CD4-positive, alpha-beta T cell (primary cell): Measurements from ENCODE around the gene AXIN1. TPM values are rescaled to one million over a fixed set of nuclear protein-coding genes. Genes with fewer than 3 reads are reported as not detected.
"Not testable (repeated sequence)": the region's sequence is repeated elsewhere in the genome, so short reads cannot be mapped to it uniquely, and the experiment has no call there.

Source experiments
- ATAC-seq: fragments of 200-7000 bp; cut with Tn5 transposase; one replicate; pipeline ENCODE4 v1.10.0; 2022; ENCODE audit warnings: mild to moderate bottlenecking; ENCODE audit not compliant: poor library complexity
- CTCF ChIA-PET: fragments of 350-600 bp; sonication (Branson Sonifier 250); formaldehyde crosslinking; loops from one replicate; lab custom pipeline; 2021; ENCODE audit warnings: antibody characterized with exemption, inconsistent platforms; lab: Charles Lee
- POLR2A ChIA-PET: fragments of 350-600 bp; sonication (Branson Sonifier 250); formaldehyde crosslinking; loops from one replicate; lab custom pipeline; 2021; ENCODE audit warnings: antibody characterized with exemption, inconsistent platforms; lab: Charles Lee
- DNase-seq, 14 experiments: peaks; one replicate each; pipeline ENCODE4 v3.0.0-alpha.2; 2013 to 2020; ENCODE audit warnings: mixed read lengths in 2 of 14
- H3K27ac ChIP-seq, 2 donors: one replicate each; pipeline versions ENCODE4 v1.5.1 to v1.7.0; 2013; ENCODE audit warnings: low read length in 2 of 2, low read depth in 1 of 2, mild to moderate bottlenecking in 1 of 2
- H3K27me3 ChIP-seq, 2 experiments: 1 replicate in 1 of 2; 2 replicates in 1 of 2; pipeline versions ENCODE4 v1.6.1 to v1.7.0; 2013; ENCODE audit warnings: low read length in 2 of 2, control low read depth in 1 of 2, mild to moderate bottlenecking in 1 of 2, moderate library complexity in 1 of 2; ENCODE audit not compliant: insufficient read depth in 2 of 2, control insufficient read depth in 1 of 2
- H3K36me3 ChIP-seq: one replicate; pipeline ENCODE4 v1.6.1; 2013; ENCODE audit warnings: low read length, control low read depth; ENCODE audit not compliant: insufficient read depth
- H3K4me1 ChIP-seq: one replicate; pipeline ENCODE4 v1.6.1; 2013; ENCODE audit warnings: low read length, control low read depth; ENCODE audit not compliant: insufficient read depth
- H3K4me3 ChIP-seq: one replicate; pipeline ENCODE4 v1.5.1; 2013; ENCODE audit warnings: mild to moderate bottlenecking, low read length, moderate library complexity
- H3K9me3 ChIP-seq, 2 experiments: 1 replicate in 1 of 2; 2 replicates in 1 of 2; pipeline versions ENCODE4 v1.6.1 to v1.7.0; 2013; ENCODE audit warnings: low read length in 2 of 2, mild to moderate bottlenecking in 2 of 2, control low read depth in 1 of 2, moderate library complexity in 1 of 2; ENCODE audit not compliant: control insufficient read depth in 1 of 2, insufficient read depth in 1 of 2
- H3K27ac Mint-ChIP-seq: one replicate; pipeline ENCODE4 v1.8.0; 2020; ENCODE audit warnings: mixed read lengths
- H3K27me3 Mint-ChIP-seq: one replicate; pipeline ENCODE4 v1.8.0; 2021; ENCODE audit warnings: mixed read lengths
- H3K36me3 Mint-ChIP-seq: one replicate; pipeline ENCODE4 v1.8.0; 2021; ENCODE audit warnings: low read depth, mixed read lengths
- H3K4me1 Mint-ChIP-seq: one replicate; pipeline ENCODE4 v1.8.0; 2021; ENCODE audit warnings: low read depth, mixed read lengths
- H3K4me3 Mint-ChIP-seq: one replicate; pipeline ENCODE4 v1.8.0; 2020; ENCODE audit warnings: mild to moderate bottlenecking, mixed read lengths
- H3K9me3 Mint-ChIP-seq: one replicate; pipeline ENCODE4 v1.8.0; 2020; ENCODE audit warnings: mixed read lengths
- intact Hi-C, 2 experiments: fragments of 100-400 bp; cut with DNase I in 1 of 2; cut with micrococcal nuclease in 1 of 2; formaldehyde crosslinking; loops; one replicate each; pipeline versions ENCODE4 v1.15.1 to v1.9.0; 2023 to 2025; cut with DNase I, micrococcal nuclease
- total RNA-seq, 174 experiments: library from RNA in 2 of 174; stranded (reverse) in 2 of 174; gene quantifications; one replicate each; pipeline ENCODE4 v1.2.3 and lab custom pipeline; 2021 to 2026
- TF ChIP-seq, protein P1 (sequence below): fragments of 200-600 bp; IDR thresholded peaks from one replicate; pipeline ENCODE4 v1.8.0; 2022; ENCODE audit warnings: antibody characterized with exemption, mild to moderate bottlenecking

Gene AXIN1
- total RNA-seq, 2 experiments from 2014 or later: 24.7 to 26.3 TPM

DNA sequence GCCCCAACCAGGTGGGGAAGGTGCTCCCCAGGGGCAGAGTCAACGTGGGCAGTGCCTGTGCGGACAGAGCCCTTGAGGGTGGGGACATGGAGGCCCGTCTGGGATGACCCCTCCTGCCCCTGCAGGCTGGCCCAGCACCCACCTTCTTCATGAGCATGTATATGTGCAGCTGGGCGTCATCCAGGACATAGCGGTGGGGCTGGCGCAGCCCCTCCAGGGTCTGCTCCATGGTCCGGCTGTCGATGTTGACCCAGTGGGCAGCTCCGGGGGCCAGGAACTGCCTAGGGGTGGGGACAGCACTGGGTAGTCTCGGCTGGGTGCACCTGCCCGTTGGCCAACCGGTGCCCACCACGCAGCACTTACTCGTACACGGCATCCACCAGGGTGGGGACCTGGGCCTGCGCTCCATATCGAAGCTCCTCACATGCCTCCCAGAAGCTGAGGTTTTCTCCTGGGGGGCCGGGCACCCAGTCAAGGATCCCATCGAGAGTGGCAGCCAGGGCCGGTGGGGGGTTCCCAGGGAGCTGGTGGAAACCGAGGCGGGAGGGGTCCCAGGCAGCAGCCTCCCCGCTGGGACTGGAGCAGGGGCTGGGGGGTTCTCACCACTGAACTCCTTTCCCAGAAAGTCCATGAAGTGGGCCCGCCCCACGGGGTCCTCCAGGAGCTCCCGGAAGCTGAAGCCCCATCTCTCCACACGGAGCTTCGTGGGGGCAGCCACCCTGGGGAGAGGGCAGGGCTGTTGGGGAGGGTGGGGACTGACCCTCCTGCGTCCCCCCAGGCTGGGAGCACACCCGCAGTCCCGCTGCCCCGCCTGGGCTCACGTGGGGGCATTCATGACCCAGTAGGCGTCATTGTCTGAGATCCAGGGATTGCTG is 81.9 kb downstream of the AXIN1 start:
- CTCF ChIA-PET: interaction anchor here (0.6 kb wide), 1 partner anchor 62 kb away, joined by 3 read pairs; no protein-coding TSS in a partner anchor
- Histone ChIP-seq H3K4me3 (no peak overlapping the region), H3K36me3 (no peaks in the 10 kb centered on the region), H3K27ac (no peak overlapping the region), H3K27me3 (peaks cover 7 to 11% of the 10 kb centered on the region in 2 experiments), H3K4me1 (peaks cover 10% of the 10 kb centered on the region), H3K9me3 (peaks cover 0 to 3% of the 10 kb centered on the region in 2 experiments)
- intact Hi-C loops: no loop called here
- DNase-seq (no peak), ATAC-seq (no peak)
- Mint-ChIP-seq H3K27ac (no peak overlapping the region), H3K4me1 (no peaks in the 10 kb centered on the region), H3K27me3 (peaks cover 9% of the 10 kb centered on the region), H3K36me3 (peaks cover 7% of the 10 kb centered on the region), H3K9me3 (no peaks in the 10 kb centered on the region), H3K4me3 (no peak overlapping the region)
- TF ChIP-seq, protein P1, sequence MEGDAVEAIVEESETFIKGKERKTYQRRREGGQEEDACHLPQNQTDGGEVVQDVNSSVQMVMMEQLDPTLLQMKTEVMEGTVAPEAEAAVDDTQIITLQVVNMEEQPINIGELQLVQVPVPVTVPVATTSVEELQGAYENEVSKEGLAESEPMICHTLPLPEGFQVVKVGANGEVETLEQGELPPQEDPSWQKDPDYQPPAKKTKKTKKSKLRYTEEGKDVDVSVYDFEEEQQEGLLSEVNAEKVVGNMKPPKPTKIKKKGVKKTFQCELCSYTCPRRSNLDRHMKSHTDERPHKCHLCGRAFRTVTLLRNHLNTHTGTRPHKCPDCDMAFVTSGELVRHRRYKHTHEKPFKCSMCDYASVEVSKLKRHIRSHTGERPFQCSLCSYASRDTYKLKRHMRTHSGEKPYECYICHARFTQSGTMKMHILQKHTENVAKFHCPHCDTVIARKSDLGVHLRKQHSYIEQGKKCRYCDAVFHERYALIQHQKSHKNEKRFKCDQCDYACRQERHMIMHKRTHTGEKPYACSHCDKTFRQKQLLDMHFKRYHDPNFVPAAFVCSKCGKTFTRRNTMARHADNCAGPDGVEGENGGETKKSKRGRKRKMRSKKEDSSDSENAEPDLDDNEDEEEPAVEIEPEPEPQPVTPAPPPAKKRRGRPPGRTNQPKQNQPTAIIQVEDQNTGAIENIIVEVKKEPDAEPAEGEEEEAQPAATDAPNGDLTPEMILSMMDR: no peak
- POLR2A ChIA-PET: no interaction called here

DNA sequence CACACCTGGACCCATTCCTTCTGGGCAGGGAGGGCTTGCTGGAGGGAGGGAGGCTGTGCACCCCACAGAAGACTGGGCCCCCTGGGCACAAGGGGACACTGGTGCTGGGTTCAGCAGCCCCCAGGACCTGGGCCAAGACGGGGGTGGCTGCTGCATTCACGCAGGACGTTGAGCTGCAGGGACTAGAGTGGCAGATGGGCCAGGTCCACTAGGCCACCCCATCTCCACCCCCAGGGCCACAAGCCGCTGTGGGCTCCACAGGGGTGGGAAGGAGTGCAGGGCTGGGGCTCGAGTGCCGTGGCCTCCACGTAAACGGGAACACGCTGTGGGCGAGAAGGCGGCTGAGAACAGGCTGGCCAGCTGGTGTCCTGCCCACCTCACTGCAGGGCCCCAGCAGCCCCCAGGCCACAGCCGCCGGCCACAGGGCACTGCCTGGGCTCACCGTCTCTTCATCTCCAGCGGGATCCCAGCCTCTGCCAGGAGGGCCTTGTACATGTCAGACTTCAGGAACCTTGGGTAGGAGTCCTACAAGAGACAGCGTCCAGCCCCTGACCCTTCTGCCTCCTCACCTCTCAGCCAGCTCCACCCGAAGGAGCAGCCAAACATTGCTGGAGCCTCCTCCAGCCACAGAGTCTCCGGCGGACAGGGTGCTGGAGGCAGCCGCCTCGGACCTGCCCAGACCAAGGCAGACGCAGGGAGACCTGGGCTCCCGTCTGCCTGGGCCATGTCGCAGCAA is 83.3 kb downstream of the AXIN1 start:
- Histone ChIP-seq H3K4me3 (no peak overlapping the region), H3K27ac (no peak overlapping the region), H3K9me3 (peaks cover 0 to 3% of the 10 kb centered on the region in 2 experiments), H3K36me3 (peaks cover 2% of the 10 kb centered on the region), H3K4me1 (peaks cover 7% of the 10 kb centered on the region), H3K27me3 (peaks cover 0 to 2% of the 10 kb centered on the region in 2 experiments)
- CTCF ChIA-PET: no interaction called here
- TF ChIP-seq, protein P1: no peak
- no peaks in the 10 kb centered on the region for H3K4me1 Mint-ChIP-seq
- POLR2A ChIA-PET: interaction anchor here (0.8 kb wide), 1 partner anchor 258 kb away, joined by 3 read pairs; no protein-coding TSS in a partner anchor
- H3K4me3 Mint-ChIP-seq: no peak overlapping the region
- peaks cover 7% of the 10 kb centered on the region for H3K36me3 Mint-ChIP-seq
- H3K27me3 Mint-ChIP-seq: peaks cover 5% of the 10 kb centered on the region
- no peak for DNase-seq
- H3K27ac Mint-ChIP-seq: no peak overlapping the region
- ATAC-seq: no peak
- no peaks in the 10 kb centered on the region for H3K9me3 Mint-ChIP-seq
- intact Hi-C loops: no loop called here

DNA sequence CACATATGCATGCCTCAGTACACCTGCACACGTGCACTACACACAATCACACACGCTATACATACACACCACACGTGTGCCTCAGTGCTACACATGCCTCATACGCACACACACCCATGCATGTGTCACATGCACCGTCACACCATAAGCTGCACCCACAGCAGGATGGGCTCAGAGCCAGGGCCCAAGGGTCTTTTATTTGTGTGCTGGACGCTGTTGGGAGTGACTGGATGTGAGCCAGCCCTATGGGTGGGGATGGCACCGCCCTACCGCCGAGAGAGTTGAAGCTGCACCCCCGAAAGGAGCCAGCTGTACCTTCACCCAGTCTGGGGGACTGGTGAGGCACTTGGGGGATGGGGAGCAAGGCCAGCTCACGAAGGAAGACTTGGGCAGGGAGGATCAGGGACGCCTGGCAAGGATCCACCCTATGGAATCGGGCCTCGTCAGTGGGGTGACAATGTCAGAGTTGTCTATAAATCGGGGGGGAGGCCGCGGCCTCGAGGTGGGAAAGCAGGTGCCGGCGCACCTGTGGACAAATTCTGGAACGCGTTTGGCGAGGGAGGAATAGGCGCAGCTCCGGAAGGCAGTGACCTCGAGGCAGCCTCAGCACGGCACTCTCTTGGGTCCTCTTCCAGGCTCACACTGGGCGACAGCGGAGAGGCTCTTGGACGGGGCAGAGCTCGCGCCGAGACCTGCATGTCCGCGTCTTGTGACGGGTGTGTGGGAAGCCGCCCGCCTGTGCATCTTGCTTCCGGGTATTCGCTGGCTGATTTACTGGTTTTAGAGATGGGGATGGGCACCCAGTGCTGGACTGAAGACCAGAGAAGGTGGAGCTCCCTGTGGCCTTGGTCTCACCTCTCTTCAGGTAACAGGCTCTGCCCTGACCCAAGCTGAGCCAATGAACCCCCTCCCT is 84.1 kb downstream of the AXIN1 start:
- ChIA-PET CTCF (no interaction called here), POLR2A (interaction anchor here (0.8 kb wide), 1 partner anchor 259 kb away, joined by 3 read pairs; no protein-coding TSS in a partner anchor)
- intact Hi-C loops: no loop called here
- Mint-ChIP-seq H3K36me3 (peaks cover 7% of the 10 kb centered on the region), H3K9me3 (no peaks in the 10 kb centered on the region), H3K4me3 (no peak overlapping the region), H3K27ac (no peak overlapping the region), H3K4me1 (no peaks in the 10 kb centered on the region), H3K27me3 (peaks cover 5% of the 10 kb centered on the region)
- ATAC-seq: no peak
- Histone ChIP-seq H3K27ac (no peak overlapping the region), H3K4me3 (no peak overlapping the region), H3K36me3 (peaks cover 9% of the 10 kb centered on the region), H3K27me3 (no peaks in the 10 kb centered on the region), H3K9me3 (peaks cover 0 to 3% of the 10 kb centered on the region in 2 experiments), H3K4me1 (peaks cover 7% of the 10 kb centered on the region)
- no peak for DNase-seq
- TF ChIP-seq, protein P1: no peak

DNA sequence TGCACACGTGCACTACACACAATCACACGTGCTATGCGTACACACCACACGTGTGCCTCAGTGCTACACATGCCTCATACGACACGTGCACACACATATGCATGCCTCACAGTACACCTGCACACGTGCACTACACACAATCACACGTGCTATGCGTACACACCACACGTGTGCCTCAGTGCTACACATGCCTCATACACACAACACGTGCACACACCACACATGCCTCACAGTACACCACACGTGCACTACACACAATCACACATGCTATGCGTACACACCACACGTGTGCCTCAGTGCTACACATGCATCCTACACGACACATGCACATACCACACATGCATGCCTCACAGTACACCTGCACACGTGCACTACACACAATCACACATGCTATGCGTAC is 85.0 kb downstream of the AXIN1 start:
- POLR2A ChIA-PET, H3K27ac ChIP-seq, DNase-seq, intact Hi-C loops, H3K27ac Mint-ChIP-seq, H3K4me3 ChIP-seq, CTCF ChIA-PET, H3K9me3 Mint-ChIP-seq, H3K9me3 ChIP-seq, H3K4me3 Mint-ChIP-seq, H3K27me3 ChIP-seq, H3K36me3 Mint-ChIP-seq, H3K4me1 ChIP-seq, ATAC-seq, H3K4me1 Mint-ChIP-seq, H3K27me3 Mint-ChIP-seq: not testable (repeated sequence)
- peaks cover 13% of the 10 kb centered on the region for H3K36me3 ChIP-seq
